ENCODE data around the gene CDPF1.

GRCh38 chr22:46246178-46246577 is 3.9 kb downstream of the CDPF1 start:
- TF ChIP-seq CTCF (IDR thresholded peaks at IDR 0.05) (no peak), POLR2A (IDR thresholded peaks at IDR 0.05) (no peak)
